ENCODE data around the gene RITA1.

DNA sequence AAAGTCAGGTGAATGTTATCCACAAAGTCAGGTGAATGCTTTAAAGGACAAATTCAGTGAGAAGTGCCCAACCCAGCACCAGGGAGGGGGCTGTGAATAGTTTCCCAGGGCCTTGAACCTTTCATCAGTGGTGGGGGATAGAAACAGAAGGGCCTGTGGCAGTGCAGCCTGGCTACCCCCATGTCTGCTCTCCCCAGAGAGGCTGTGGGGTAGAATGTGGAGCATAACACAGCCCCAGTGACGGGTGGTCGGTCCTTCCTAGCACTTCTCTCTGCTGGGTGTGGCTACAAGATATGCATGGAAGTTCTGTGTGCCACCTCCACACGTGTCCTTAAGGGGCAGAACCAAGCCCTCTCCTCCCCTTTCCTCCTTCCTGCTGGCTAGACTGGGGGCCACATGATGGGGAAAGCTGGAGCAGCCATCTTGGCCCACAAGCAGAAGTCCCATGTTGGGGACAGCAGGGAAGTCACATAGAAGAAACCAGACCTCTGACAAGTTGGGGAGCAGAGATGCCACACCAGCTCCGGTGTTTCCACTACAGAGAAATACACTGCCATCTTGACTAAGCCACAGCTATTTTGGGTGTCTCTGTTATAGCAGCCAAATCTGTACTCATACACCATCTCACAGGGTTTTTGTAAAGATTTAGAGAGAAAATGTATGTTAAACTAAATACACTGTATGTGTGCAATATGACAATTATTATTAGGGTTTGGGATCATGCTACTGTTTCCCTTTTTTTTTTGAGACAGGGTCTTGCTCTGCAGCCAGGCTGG lies 17.0 kb downstream of the RITA1 start:
- TF ChIP-seq EZH2 (IDR thresholded peaks at IDR 0.05; ENCODE audit: low read depth, unreplicated experiment) (no peak), POLR2AphosphoS5 (IDR thresholded peaks at IDR 0.05; ENCODE audit: low read depth) (no peak), STAT1 (IDR thresholded peaks at IDR 0.05; ENCODE audit: unreplicated experiment) (no peak), EZH2phosphoT487 (IDR thresholded peaks at IDR 0.05; ENCODE audit: unreplicated experiment) (no peak), CREB1 (CRISPR knock-in tag; IDR thresholded peaks at IDR 0.05; ENCODE audit: low read depth) (no peak), JUNB (IDR thresholded peaks at IDR 0.05; ENCODE audit: unreplicated experiment) (no peak)
- TF ChIP-seq, protein P1, sequence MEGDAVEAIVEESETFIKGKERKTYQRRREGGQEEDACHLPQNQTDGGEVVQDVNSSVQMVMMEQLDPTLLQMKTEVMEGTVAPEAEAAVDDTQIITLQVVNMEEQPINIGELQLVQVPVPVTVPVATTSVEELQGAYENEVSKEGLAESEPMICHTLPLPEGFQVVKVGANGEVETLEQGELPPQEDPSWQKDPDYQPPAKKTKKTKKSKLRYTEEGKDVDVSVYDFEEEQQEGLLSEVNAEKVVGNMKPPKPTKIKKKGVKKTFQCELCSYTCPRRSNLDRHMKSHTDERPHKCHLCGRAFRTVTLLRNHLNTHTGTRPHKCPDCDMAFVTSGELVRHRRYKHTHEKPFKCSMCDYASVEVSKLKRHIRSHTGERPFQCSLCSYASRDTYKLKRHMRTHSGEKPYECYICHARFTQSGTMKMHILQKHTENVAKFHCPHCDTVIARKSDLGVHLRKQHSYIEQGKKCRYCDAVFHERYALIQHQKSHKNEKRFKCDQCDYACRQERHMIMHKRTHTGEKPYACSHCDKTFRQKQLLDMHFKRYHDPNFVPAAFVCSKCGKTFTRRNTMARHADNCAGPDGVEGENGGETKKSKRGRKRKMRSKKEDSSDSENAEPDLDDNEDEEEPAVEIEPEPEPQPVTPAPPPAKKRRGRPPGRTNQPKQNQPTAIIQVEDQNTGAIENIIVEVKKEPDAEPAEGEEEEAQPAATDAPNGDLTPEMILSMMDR (conservative IDR thresholded peaks at IDR 0.05; ENCODE audit: low read depth in 2 of 2) = no peak
- TF ChIP-seq, protein P2, sequence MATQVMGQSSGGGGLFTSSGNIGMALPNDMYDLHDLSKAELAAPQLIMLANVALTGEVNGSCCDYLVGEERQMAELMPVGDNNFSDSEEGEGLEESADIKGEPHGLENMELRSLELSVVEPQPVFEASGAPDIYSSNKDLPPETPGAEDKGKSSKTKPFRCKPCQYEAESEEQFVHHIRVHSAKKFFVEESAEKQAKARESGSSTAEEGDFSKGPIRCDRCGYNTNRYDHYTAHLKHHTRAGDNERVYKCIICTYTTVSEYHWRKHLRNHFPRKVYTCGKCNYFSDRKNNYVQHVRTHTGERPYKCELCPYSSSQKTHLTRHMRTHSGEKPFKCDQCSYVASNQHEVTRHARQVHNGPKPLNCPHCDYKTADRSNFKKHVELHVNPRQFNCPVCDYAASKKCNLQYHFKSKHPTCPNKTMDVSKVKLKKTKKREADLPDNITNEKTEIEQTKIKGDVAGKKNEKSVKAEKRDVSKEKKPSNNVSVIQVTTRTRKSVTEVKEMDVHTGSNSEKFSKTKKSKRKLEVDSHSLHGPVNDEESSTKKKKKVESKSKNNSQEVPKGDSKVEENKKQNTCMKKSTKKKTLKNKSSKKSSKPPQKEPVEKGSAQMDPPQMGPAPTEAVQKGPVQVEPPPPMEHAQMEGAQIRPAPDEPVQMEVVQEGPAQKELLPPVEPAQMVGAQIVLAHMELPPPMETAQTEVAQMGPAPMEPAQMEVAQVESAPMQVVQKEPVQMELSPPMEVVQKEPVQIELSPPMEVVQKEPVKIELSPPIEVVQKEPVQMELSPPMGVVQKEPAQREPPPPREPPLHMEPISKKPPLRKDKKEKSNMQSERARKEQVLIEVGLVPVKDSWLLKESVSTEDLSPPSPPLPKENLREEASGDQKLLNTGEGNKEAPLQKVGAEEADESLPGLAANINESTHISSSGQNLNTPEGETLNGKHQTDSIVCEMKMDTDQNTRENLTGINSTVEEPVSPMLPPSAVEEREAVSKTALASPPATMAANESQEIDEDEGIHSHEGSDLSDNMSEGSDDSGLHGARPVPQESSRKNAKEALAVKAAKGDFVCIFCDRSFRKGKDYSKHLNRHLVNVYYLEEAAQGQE (IDR thresholded peaks at IDR 0.05; ENCODE audit: unreplicated experiment) = no peak
